Lower leg skin (tissue), 4 donors: Measurements from ENCODE around the gene ADCY7. TPM values are rescaled to one million over a fixed set of nuclear protein-coding genes. Genes with fewer than 3 reads are reported as not detected.
"Not testable (repeated sequence)": the region's sequence is repeated elsewhere in the genome, so short reads cannot be mapped to it uniquely, and the experiment has no call there.

ENCODE experiments used
- DNase-seq, 2 donors: peaks; one replicate each; pipeline ENCODE4 v3.0.0-alpha.2; 2019; ENCODE audit warnings: low spot score in 2 of 2
- H3K4me3 ChIP-seq: fragments of 200-600 bp; sonication (generic); 2 replicates; pipeline ENCODE4 v1.5.1; 2017; ENCODE audit warnings: mild to moderate bottlenecking, low read depth; ENCODE audit not compliant: poor library complexity, severe bottlenecking
- CTCF ChIP-seq, 3 donors: fragments of 450-650 bp; IDR thresholded peaks; one replicate each; pipeline ENCODE4 v1.5.1; 2016; ENCODE audit warnings: antibody characterized with exemption in 3 of 3, mild to moderate bottlenecking in 3 of 3, moderate library complexity in 2 of 3
- POLR2A ChIP-seq, 2 donors: fragments of 450-650 bp; IDR thresholded peaks; one replicate each; pipeline ENCODE4 v1.6.1; 2016 to 2017; ENCODE audit warnings: antibody characterized with exemption in 2 of 2, mild to moderate bottlenecking in 1 of 2, moderate library complexity in 1 of 2
- WGBS, 2 donors: methylation state at CpG; one replicate each; pipeline ENCODE4 v1.1.5; 2018; 5-methylcytosine and 5-hydroxymethylcytosine counted together
- intact Hi-C: fragments of 100-400 bp; cut with DNase I; formaldehyde crosslinking; loops from one replicate; pipeline ENCODE4 v1.15.0; 2023; ENCODE audit warnings: low total_unique reads
- total RNA-seq, 4 donors: library from RNA; depleted of rRNA; stranded (reverse); fragments of >200 nt; gene quantifications; one replicate each; pipeline ENCODE4 v1.1.0, GENCODE V29; 2016

ADCY7 gene
- total RNA-seq, 4 donors from 2014 or later: 14.0 to 28.2 (median 21.0) TPM

- TF ChIP-seq CTCF (IDR thresholded peaks at IDR 0.05) (no peak), POLR2A (IDR thresholded peaks at IDR 0.05) (no peak)
- intact Hi-C loops: loop anchor here (10.0 kb wide), 1 partner anchor 566 kb away; no protein-coding TSS in a partner anchor
- no peak for DNase-seq
- 64% methylated on average over 5 of the region's 5 CpGs for WGBS, 2 donors
- H3K4me3 ChIP-seq: no peak overlapping the region
These were observed 27.5 kb upstream of the ADCY7 start for GRCh38 chr16:50238868-50239301.

DNA sequence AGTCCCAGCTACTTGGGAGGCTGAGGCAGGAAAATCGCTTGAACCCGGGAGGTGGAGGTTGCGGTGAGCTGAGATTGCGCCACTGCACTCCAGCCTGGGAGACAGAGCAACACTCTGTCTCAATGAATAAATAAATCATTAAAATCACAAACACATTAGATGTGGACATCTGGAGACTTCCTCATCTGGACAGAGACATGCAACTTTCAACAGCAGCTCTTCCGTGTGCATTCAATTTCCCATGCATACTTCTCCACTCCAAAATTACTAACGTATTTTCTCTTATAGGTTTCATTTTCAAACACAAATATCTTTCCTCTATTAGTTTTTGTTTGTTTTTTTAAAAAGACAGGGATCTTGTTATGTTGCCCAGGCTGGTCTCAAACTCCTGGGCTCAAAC, 23.3 kb upstream of the ADCY7 start:
- intact Hi-C loops, DNase-seq, H3K4me3 ChIP-seq: not testable (repeated sequence)
- 57 to 67% methylated on average over 6 of the region's 6 CpGs for WGBS, 2 donors

DNA sequence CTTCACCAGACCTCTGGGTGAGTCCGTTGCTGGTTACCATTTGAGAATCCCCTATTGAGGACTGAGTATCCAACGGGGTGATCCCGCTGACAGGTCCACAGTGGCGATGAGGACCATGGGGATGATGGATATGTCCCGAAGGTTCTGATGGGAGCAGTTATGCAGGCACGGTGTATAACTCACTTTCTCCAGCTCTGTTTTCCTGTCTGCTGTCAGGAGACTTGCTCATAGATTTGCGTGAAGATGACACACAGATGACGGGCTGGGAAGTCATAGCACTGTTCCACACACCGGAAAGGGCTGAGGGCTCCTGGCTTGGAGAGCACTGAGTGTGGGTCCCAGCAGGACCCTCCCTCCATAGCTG, 22.2 kb upstream of the ADCY7 start:
- intact Hi-C loops: no loop called here
- H3K4me3 ChIP-seq: no peak overlapping the region
- 74 to 76% methylated on average over 9 of the region's 9 CpGs for WGBS, 2 donors
- DNase-seq: no peak
- TF ChIP-seq POLR2A (IDR thresholded peaks at IDR 0.05) (no peak), CTCF (IDR thresholded peaks at IDR 0.05) (no peak)

GRCh38 chr16:50244504-50245416, 21.6 kb upstream of the ADCY7 start:
- intact Hi-C loops: no loop called here
- H3K4me3 ChIP-seq: no peak overlapping the region
- TF ChIP-seq POLR2A (IDR thresholded peaks at IDR 0.05) (no peak), CTCF (IDR thresholded peaks at IDR 0.05) (no peak)
- no peak for DNase-seq
- WGBS, 2 donors: 18 to 30% methylated on average over 23 to 31 of the region's 33 CpGs

- intact Hi-C loops: no loop called here
- WGBS, 2 donors: 0 to 1% methylated on average over 12 to 69 of the region's 74 CpGs
- no peak for TF ChIP-seq POLR2A (IDR thresholded peaks at IDR 0.05)
- no peak for TF ChIP-seq CTCF (IDR thresholded peaks at IDR 0.05)
- peak; percentile 79 to 93 for DNase-seq
- H3K4me3 ChIP-seq: peak overlapping the region; percentile 50
These were observed 20.7 kb upstream of the ADCY7 start for GRCh38 chr16:50245417-50246298.
